Measurements from ENCODE around the gene ATG4D.
"Not testable (repeated sequence)": the region's sequence is repeated elsewhere in the genome, so short reads cannot be mapped to it uniquely, and the experiment has no call there.

The ATG4D gene

GRCh38 chr19:10520652-10521318 lies 22.9 kb upstream of the ATG4D start:
- no peak for DNase-seq

- no peak for DNase-seq
Observed at GRCh38 chr19:10521461-10522171, 22.1 kb upstream of the ATG4D start.

- DNase-seq = no peak
Observed at GRCh38 chr19:10523135-10523636, 20.5 kb upstream of the ATG4D start.

DNA sequence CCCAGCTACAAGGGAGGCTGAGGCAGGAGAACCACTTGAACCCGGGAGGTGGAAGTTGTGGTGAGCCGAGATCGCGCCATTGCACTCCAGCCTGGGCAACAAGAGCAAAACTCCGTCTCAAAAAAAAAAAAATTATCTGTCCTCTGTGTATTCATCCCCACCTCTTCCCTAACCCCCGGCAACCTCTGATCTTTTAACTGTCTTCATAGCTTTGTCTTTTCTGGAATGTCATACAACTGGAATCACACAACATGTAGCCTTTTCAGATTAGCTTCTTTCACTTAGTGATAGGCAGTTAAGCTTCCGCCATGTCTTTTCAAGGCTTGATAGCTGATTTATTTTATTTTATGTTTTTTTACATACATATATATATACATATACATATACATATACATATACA lies 18.1 kb upstream of the ATG4D start:
- DNase-seq = no peak

- not testable (repeated sequence) for DNase-seq
Observed at GRCh38 chr19:10526887-10527286, 16.8 kb upstream of the ATG4D start.

- DNase-seq = no peak
Observed at GRCh38 chr19:10532457-10532856, 11.2 kb upstream of the ATG4D start.

GRCh38 chr19:10533646-10534386 lies 9.9 kb upstream of the ATG4D start:
- DNase-seq = no peak

DNA sequence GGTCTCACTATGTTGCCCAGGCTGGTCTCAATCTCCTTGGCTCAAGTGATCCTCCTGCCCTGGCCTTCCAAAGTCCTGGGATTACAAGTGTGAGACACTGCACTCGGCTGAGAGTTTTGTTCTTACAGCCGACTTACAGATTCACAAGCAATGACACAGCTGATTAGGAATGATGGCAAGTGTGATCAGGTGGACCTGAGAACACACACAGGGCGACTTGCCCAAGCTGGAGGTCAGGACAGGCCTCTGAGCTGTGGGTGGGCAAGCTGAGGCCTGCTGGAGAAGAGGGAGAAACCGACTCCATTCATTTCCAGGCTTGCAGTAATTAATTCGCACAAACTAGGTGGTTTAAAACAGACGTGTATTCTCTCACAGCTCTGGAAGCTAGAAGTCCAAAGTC lies 8.1 kb upstream of the ATG4D start:
- DNase-seq = no peak

GRCh38 chr19:10537668-10538067 lies 6.0 kb upstream of the ATG4D start:
- no peak for DNase-seq

DNA sequence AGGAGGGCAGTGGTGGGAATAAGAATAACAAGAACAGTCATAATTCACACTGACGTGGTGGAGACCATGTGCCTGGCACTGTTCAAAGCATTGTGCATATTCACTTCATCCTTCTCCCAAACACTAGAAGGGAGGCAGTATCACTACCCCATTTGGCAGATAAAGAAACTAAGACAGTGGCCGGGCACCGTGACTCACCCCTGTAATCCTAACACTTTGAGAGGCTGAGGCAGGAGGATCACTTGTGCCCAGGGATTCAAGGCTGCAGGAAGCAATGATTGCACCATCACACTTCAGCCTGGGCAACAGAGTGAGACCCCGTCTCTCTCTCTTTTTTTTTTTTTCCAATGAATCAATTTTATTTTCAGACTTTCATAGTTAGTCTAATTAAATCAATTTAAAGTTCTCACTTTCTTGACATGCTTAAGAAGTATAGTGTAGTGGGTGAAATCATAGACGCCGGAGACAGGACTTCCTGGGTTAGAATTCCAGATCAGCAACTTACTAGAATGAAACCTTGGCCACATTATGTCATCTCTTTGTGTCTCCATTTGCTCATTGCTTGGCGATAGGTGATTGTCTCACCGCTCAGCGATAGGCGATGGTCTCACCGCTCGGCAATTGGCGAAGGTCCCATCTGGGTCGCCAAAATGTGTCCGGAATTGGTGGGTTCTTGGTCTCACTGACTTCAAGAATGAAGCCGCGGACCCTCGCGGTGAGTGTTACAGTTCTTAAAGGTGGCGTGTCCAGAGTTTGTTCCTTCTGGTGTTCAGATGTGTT lies 5.3 kb upstream of the ATG4D start:
- DNase-seq = no peak

DNA sequence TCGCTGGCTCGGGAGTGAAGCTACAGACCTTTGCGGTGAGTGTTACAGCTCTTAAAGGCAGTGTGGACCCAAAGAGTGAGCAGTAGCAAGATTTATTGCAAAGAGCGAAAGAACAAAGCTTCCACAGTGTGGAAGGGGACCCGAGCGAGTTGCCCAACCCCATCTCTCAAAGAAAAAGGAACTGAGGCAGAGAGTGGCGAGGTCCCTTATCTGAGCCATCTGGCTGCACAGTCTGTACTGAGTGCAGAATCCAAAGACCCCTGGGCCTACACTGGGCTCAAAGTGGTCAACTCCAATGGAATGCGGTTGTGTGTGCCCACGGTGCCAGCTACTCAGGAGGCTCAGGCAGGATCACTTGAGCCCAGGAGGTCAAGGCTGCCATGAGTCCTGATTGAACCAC lies 4.7 kb upstream of the ATG4D start:
- DNase-seq = not testable (repeated sequence)

GRCh38 chr19:10543059-10543419 lies 665 bp upstream of the ATG4D start:
- no peak for DNase-seq

DNA sequence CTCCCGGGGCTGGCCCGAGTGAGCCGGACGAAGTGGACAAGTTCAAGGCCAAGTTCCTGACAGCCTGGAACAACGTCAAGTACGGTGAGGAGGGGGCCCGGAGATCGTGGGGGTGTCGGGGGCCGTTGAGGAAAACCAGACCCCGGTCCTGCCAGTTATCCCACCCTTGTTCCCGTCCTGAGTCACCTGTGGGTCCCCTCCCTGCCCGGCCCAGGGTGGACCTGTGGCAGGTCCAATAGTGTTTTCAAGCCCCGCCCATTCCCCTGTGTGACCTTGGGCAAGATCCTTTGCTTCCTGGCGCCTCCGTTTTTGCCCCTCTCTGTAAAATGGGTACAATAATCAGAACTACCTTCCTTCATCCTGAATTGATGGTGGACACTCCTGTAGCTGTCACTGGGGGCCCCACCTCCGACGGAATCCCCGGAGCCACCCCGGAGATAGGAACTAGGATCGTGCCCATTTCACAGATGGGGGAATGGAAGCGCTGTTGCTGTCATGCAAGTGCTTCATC lies 593 bp downstream of the ATG4D start:
- DNase-seq = no peak

DNA sequence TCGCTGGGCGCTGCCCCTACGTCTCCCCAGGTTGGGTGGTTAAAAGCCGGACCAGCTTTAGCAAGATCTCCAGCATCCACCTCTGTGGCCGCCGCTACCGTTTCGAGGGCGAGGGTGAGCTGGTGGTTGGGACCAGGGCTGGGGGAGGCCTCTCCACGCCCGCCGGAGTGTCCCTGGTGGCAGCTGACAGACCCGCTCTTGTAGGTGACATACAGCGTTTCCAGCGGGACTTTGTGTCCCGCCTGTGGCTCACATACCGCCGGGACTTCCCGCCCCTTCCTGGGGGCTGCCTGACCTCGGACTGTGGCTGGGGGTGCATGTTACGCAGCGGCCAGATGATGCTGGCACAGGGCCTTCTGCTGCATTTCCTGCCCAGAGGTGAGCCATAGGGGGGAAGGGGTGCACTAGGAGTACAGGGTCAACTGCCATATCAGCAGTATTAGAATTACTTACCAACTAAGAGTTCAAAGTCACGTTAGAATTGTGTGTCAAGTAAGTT lies 1.1 kb downstream of the ATG4D start:
- DNase-seq = no peak

DNA sequence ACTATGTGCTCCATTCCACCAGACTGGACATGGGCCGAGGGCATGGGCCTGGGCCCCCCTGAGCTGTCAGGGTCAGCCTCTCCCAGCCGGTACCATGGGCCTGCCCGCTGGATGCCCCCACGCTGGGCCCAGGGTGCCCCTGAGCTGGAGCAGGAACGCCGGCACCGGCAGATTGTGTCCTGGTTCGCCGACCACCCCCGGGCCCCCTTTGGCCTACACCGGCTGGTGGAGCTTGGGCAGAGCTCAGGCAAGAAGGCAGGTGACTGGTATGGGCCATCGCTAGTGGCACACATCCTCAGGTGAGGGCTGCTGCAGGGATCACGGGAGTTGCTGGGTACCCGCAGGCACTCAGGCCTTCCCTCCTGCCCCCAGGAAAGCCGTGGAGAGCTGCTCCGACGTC lies 3.1 kb downstream of the ATG4D start:
- DNase-seq = no peak

- no peak for DNase-seq
Observed at GRCh38 chr19:10548746-10549276, 5.1 kb downstream of the ATG4D start.

DNA sequence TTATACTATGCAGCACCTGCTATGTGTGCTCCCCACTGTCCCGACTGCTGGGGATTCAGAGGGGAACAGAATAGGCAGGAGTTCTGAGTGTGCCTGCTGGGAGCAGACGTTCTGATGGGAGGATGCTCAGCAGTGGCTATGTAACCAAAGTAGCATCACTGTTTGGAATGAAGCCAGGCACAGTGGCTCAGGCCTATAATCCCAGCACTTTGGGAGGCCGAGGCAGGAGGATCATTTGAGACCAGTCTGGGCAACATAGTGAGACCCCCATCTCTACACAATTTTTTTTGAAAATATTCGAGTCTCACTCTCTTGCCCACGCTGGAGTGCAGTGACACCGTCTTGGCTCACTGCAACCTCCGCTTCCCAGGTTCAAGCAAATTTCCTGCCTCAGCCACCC lies 6.0 kb downstream of the ATG4D start:
- DNase-seq = no peak

DNA sequence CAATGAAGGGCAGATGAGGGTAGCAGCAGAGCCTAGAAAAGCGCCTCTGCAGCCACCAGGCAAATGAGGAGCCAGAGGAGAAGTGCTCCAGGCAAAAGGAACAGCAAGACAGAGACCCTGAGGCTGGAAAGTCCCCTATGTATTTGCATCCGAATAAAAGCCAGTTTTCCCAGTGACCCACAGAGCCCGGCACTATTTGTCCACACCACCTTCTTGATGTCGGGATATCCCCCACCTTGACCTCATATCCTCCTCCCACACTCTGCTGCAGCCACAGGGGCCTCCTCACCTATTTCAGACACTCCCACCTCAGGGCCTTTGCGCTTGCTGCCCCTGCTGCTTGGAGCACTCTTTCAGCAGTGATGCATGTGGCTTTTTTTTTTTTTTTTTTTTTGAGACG lies 6.6 kb downstream of the ATG4D start:
- no peak for DNase-seq

DNA sequence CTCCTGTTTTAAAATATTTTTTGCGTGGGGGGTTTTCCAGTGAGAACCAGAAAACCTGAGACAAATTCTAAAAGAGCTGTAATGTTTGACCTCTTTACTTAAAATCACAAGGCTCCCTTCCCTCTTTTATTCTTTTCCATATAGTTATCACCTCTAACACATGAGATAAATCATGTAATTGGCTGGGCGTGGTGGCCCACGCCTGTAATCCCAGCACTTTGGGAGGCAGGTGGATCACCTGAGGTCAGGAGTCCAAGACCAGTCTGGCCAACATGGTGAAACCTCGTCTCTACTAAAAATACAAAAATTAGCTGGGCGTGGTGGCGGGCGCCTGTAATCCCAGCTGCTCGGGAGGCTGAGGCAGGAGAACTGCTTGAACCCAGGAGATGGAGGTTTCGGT lies 7.3 kb downstream of the ATG4D start:
- not testable (repeated sequence) for DNase-seq

GRCh38 chr19:10551698-10552301 lies 8.1 kb downstream of the ATG4D start:
- DNase-seq = peak; percentile 14

DNA sequence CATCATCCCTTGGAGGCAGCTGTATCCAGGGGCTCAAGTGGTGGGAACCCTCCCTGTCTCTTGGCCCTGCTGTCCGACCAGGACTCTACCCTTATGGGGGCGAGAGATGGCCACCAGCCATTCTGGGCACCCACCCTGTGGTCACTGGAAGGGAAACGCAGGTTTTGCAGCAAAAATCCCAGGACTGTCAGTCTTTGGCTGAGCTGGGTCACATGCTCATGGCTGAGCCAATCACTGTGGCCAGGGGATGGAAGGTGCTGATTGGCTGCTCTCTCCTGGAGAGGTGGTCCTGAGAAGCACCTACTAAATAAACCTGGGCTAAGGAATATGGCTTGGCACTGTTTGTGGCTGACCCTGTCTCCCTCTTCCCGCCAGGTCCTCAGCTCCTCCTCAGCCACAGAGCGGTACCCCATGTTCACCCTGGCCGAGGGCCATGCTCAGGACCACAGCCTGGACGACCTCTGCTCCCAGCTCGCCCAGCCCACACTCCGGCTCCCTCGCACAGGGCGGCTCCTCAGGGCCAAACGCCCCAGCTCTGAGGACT lies 8.9 kb downstream of the ATG4D start:
- DNase-seq = no peak
